Renal pelvis (tissue), 4 donors: Measurements from ENCODE around the gene SHISA7. TPM values are rescaled to one million over a fixed set of nuclear protein-coding genes. Genes with fewer than 3 reads are reported as not detected.
A peak's percentile ranks its signal among the peaks of the same experiment; 100 is the strongest.

Experiments used
- DNase-seq: peaks from one replicate; pipeline ENCODE4 v3.0.0-alpha.2; 2013
- polyA plus RNA-seq, 3 donors: library from polyadenylated mRNA; unstranded; fragments of 120-200 nt; gene quantifications; one replicate each; pipeline ENCODE4 v1.2.1, GENCODE V29; 2013; ENCODE audit not compliant: insufficient read length in 3 of 3

Gene SHISA7
- polyA plus RNA-seq, 3 donors, result 0.10 to 0.31 (median 0.26) TPM

GRCh38 chr19:55389386-55390317 lies 53.4 kb downstream of the SHISA7 start:
- no peak for DNase-seq

GRCh38 chr19:55387736-55388497 lies 55.2 kb downstream of the SHISA7 start:
- no peak for DNase-seq

GRCh38 chr19:55386493-55386971 lies 56.6 kb downstream of the SHISA7 start:
- no peak for DNase-seq

- peak; percentile 99 for DNase-seq
Observed at GRCh38 chr19:55385724-55386492, 57.2 kb downstream of the SHISA7 start, which contains the start of gene RPL28. TSS of gene RPL28 (plus strand) at chr19:55385932. CDS start at chr19:55386358, 426 bp downstream.

- DNase-seq, result peak; percentile 95
Observed at GRCh38 chr19:55384920-55385723, 58.0 kb downstream of the SHISA7 start.

GRCh38 chr19:55384131-55384919 lies 58.8 kb downstream of the SHISA7 start, which contains the start of gene TMEM238:
TSS of gene TMEM238 (minus strand) at chr19:55384292. CDS start at chr19:55384259, 33 bp downstream.
- no peak for DNase-seq

- no peak for DNase-seq
Observed at GRCh38 chr19:55383279-55384130, 59.6 kb downstream of the SHISA7 start.

GRCh38 chr19:55382522-55383054 lies 60.5 kb downstream of the SHISA7 start:
- DNase-seq, result no peak

GRCh38 chr19:55382013-55382412 lies 61.1 kb downstream of the SHISA7 start:
- no peak for DNase-seq

- DNase-seq, result no peak
Observed at GRCh38 chr19:55379174-55379573, 63.9 kb downstream of the SHISA7 start.

Other genes starting within 250 kb of the SHISA7 start
- under 1 TPM; 0.16 to 0.24 (median 0.17) TPM for gene PTPRH, start 233.8 kb downstream of the SHISA7 start, polyA plus RNA-seq
- 1 to 10 TPM; 4.4 to 6.5 (median 4.6) TPM for gene TMEM86B, start 214.5 kb downstream of the SHISA7 start, polyA plus RNA-seq
- gene PPP6R1, start 184.3 kb downstream of the SHISA7 start, polyA plus RNA-seq, result 10 to 100 TPM; 48.3 to 52.8 (median 52.6) TPM
- 10 to 100 TPM; 36.4 to 49.5 (median 42.5) TPM for gene HSPBP1, start 163.2 kb downstream of the SHISA7 start, polyA plus RNA-seq
- 10 to 100 TPM; 11.5 to 18.7 (median 16.5) TPM for gene BRSK1, start 159.3 kb downstream of the SHISA7 start, polyA plus RNA-seq
- 1 to 10 TPM; 1.4 to 1.6 (median 1.6) TPM for gene TMEM150B, start 118.0 kb downstream of the SHISA7 start, polyA plus RNA-seq
- gene KMT5C, start 103.4 kb downstream of the SHISA7 start, polyA plus RNA-seq, result 10 to 100 TPM; 21.5 to 37.2 (median 33.0) TPM
- gene COX6B2, start 88.6 kb downstream of the SHISA7 start, polyA plus RNA-seq, result 1 to 10 TPM in 2 of 3 donors, under 1 TPM in 1; 0.97 to 2.0 (median 1.3) TPM
- gene GARIN5B, start 80.0 kb downstream of the SHISA7 start, polyA plus RNA-seq, result under 1 TPM; 0.13 to 0.31 (median 0.14) TPM
- gene IL11, start 72.8 kb downstream of the SHISA7 start, polyA plus RNA-seq, result 1 to 10 TPM; 1.2 to 2.0 (median 1.5) TPM
- gene TMEM190, start 66.5 kb downstream of the SHISA7 start, polyA plus RNA-seq, result under 1 TPM; 0.41 to 0.81 (median 0.55) TPM
- 1 to 10 TPM in 1 of 3 donors, under 1 TPM in 2; 0.61 to 1.2 (median 0.91) TPM for gene TMEM238, start 59.0 kb downstream of the SHISA7 start, polyA plus RNA-seq
- 1,000 to 10,000 TPM; 1,015 to 1,277 (median 1,113) TPM for gene RPL28, start 57.4 kb downstream of the SHISA7 start, polyA plus RNA-seq
- 10 to 100 TPM; 45.2 to 74.8 (median 57.4) TPM for gene UBE2S, start 35.5 kb downstream of the SHISA7 start, polyA plus RNA-seq
- 10 to 100 TPM; 42.6 to 52.1 (median 50.0) TPM for gene ISOC2, start 18.3 kb upstream of the SHISA7 start, polyA plus RNA-seq
- gene C19orf85, start 21.5 kb upstream of the SHISA7 start, polyA plus RNA-seq, result not detected
- gene ZNF628, start 33.3 kb upstream of the SHISA7 start, polyA plus RNA-seq, result 1 to 10 TPM; 5.1 to 6.8 (median 5.2) TPM
- gene NAT14, start 41.9 kb upstream of the SHISA7 start, polyA plus RNA-seq, result 10 to 100 TPM; 45.7 to 58.9 (median 58.8) TPM
- 1 to 10 TPM; 1.6 to 4.1 (median 2.1) TPM for gene SSC5D, start 45.1 kb upstream of the SHISA7 start, polyA plus RNA-seq
- 1 to 10 TPM in 2 of 3 donors, under 1 TPM in 1; 0.99 to 2.3 (median 1.5) TPM for gene SBK2, start 93.8 kb upstream of the SHISA7 start, polyA plus RNA-seq
- under 1 TPM in 2 of 3 donors, not detected in 1; 0.11 to 0.44 TPM for gene SBK3, start 102.2 kb upstream of the SHISA7 start, polyA plus RNA-seq
- 10 to 100 TPM; 21.5 to 23.7 (median 22.9) TPM for gene ZNF579, start 137.5 kb upstream of the SHISA7 start, polyA plus RNA-seq
- gene FIZ1, start 156.2 kb upstream of the SHISA7 start, polyA plus RNA-seq, result 10 to 100 TPM; 25.2 to 27.9 (median 25.6) TPM
- gene ZNF524, start 157.0 kb upstream of the SHISA7 start, polyA plus RNA-seq, result 10 to 100 TPM; 10.5 to 13.2 (median 12.4) TPM
- gene ZNF865, start 162.3 kb upstream of the SHISA7 start, polyA plus RNA-seq, result 10 to 100 TPM in 2 of 3 donors, 1 to 10 TPM in 1; 9.9 to 13.5 (median 11.6) TPM
- gene ZNF784, start 181.3 kb upstream of the SHISA7 start, polyA plus RNA-seq, result 10 to 100 TPM; 13.6 to 15.9 (median 13.9) TPM
- 10 to 100 TPM; 55.8 to 60.5 (median 57.3) TPM for gene ZNF580, start 197.7 kb upstream of the SHISA7 start, polyA plus RNA-seq
- gene ZNF581, start 200.3 kb upstream of the SHISA7 start, polyA plus RNA-seq, result 10 to 100 TPM; 28.3 to 35.1 (median 32.8) TPM
- 10 to 100 TPM; 28.0 to 30.2 (median 28.2) TPM for gene CCDC106, start 204.9 kb upstream of the SHISA7 start, polyA plus RNA-seq
- gene U2AF2, start 211.7 kb upstream of the SHISA7 start, polyA plus RNA-seq, result 100 to 1,000 TPM; 198 to 235 (median 219) TPM
- 100 to 1,000 TPM; 123 to 173 (median 140) TPM for gene EPN1, start 231.9 kb upstream of the SHISA7 start, polyA plus RNA-seq